GM12892 (cell line): ENCODE data around the gene ZFP69B.

Experiments used
- POLR2A ChIP-seq: IDR thresholded peaks from 2 replicates; pipeline ENCODE4 v1.6.1; 2011; ENCODE audit warnings: low read depth, low read length, control low read depth
- POLR2AphosphoS5 ChIP-seq: IDR thresholded peaks from 2 replicates; pipeline ENCODE4 v1.6.1; 2011; ENCODE audit warnings: low read depth, low read length, control low read depth
- TAF1 ChIP-seq: IDR thresholded peaks from 2 replicates; pipeline ENCODE4 v1.6.1; 2011; ENCODE audit warnings: low read depth, mild to moderate bottlenecking, control low read depth, low read length, borderline replicate concordance

DNA sequence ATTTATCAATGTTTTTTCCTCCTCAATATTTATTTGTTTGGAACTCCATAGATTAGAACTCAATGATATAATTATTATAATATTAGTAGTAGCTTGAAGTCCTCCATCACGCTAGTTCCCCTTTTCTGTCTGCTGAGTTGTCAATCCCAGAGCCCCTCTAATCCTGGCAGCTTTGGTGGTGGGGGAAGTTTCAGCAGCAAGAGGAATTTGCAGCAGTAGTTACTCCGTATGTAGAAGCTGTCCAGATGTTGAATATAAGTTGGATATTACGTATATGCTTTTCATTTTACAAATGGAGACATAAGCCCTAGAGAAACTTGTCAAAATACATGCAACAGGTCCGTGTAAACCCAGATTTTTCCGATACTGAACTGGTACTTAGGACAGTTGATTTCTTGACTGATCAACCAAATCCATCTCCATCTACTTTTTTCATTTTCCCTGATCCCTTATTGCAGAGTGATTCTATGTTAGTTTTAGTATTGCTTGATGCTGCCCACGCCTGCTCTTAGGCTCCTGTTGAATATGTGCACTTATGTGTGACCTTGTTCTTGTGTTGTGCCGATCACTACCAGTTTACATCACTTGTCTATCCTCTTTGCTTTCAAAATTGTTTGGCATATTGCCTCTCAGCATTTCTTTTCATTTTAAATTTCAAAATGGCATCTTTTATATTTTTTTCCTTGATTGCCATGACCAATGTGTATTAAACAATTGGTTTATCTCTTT, 48.6 kb upstream of the ZFP69B start:
- TF ChIP-seq POLR2AphosphoS5 (no peak), POLR2A (no peak; the same call in 1 of the 2 replicates), TAF1 (no peak)
